ENCODE results near the gene TSPAN11. TPM values are rescaled to one million over a fixed set of nuclear protein-coding genes. Genes with fewer than 3 reads are reported as not detected.

TSPAN11 gene
- total RNA-seq, 1 experiment from 2014 or later, result 4.6 TPM

DNA sequence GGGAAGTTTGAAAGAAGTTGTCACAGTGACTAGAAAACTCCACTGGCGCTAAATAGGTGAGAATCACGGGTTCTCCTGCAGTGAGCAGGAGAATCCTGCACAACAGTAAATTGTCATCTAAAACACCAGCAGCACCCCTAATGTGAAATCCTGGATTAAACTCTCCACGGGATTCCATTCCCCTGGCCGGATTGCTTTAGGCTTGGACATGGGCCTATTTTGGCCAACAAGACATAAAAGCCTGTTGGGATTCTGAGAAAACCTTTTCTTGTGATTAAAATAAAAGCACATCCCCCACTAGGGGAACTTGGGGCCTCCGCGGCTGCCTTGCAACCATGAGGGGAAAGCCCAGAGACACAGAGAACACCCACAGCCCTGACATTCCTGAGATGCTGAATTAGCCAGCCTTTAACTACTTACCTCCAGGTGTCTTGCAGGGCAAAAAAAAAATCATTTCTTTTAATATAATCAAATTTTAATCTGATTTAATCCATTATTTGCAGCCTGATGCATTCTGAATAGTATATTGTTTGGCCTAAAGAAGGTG lies 21.0 kb upstream of the TSPAN11 start (continued):
- TF ChIP-seq, protein P1, sequence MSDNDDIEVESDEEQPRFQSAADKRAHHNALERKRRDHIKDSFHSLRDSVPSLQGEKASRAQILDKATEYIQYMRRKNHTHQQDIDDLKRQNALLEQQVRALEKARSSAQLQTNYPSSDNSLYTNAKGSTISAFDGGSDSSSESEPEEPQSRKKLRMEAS (CRISPR knock-in tag; IDR thresholded peaks at IDR 0.05), result no peak
- TF ChIP-seq IRF2 (CRISPR knock-in tag; IDR thresholded peaks at IDR 0.05; ENCODE audit: borderline replicate concordance, low read depth) (no peak), TCF7 (CRISPR knock-in tag; IDR thresholded peaks at IDR 0.05; ENCODE audit: low read depth) (no peak), JUN (CRISPR knock-in tag; IDR thresholded peaks at IDR 0.05) (no peak), ZBTB21 (CRISPR knock-in tag; IDR thresholded peaks at IDR 0.05; ENCODE audit: borderline replicate concordance) (no peak), ZNF219 (CRISPR knock-in tag; IDR thresholded peaks at IDR 0.05; ENCODE audit: borderline replicate concordance) (no peak)
- TF ChIP-seq, protein P2, sequence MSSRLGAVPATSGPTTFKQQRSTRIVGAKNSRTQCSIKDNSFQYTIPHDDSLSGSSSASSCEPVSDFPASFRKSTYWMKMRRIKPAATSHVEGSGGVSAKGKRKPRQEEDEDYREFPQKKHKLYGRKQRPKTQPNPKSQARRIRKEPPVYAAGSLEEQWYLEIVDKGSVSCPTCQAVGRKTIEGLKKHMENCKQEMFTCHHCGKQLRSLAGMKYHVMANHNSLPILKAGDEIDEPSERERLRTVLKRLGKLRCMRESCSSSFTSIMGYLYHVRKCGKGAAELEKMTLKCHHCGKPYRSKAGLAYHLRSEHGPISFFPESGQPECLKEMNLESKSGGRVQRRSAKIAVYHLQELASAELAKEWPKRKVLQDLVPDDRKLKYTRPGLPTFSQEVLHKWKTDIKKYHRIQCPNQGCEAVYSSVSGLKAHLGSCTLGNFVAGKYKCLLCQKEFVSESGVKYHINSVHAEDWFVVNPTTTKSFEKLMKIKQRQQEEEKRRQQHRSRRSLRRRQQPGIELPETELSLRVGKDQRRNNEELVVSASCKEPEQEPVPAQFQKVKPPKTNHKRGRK (CRISPR knock-in tag; IDR thresholded peaks at IDR 0.05; ENCODE audit: borderline replicate concordance), result no peak
- TF ChIP-seq, protein P3, sequence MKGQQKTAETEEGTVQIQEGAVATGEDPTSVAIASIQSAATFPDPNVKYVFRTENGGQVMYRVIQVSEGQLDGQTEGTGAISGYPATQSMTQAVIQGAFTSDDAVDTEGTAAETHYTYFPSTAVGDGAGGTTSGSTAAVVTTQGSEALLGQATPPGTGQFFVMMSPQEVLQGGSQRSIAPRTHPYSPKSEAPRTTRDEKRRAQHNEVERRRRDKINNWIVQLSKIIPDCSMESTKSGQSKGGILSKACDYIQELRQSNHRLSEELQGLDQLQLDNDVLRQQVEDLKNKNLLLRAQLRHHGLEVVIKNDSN (CRISPR knock-in tag; IDR thresholded peaks at IDR 0.05), result no peak
- TF ChIP-seq, protein P4, sequence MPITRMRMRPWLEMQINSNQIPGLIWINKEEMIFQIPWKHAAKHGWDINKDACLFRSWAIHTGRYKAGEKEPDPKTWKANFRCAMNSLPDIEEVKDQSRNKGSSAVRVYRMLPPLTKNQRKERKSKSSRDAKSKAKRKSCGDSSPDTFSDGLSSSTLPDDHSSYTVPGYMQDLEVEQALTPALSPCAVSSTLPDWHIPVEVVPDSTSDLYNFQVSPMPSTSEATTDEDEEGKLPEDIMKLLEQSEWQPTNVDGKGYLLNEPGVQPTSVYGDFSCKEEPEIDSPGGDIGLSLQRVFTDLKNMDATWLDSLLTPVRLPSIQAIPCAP (CRISPR knock-in tag; IDR thresholded peaks at IDR 0.05), result no peak
- TF ChIP-seq, protein P5, sequence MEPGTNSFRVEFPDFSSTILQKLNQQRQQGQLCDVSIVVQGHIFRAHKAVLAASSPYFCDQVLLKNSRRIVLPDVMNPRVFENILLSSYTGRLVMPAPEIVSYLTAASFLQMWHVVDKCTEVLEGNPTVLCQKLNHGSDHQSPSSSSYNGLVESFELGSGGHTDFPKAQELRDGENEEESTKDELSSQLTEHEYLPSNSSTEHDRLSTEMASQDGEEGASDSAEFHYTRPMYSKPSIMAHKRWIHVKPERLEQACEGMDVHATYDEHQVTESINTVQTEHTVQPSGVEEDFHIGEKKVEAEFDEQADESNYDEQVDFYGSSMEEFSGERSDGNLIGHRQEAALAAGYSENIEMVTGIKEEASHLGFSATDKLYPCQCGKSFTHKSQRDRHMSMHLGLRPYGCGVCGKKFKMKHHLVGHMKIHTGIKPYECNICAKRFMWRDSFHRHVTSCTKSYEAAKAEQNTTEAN (CRISPR knock-in tag; IDR thresholded peaks at IDR 0.05), result no peak
- TF ChIP-seq, protein P6, sequence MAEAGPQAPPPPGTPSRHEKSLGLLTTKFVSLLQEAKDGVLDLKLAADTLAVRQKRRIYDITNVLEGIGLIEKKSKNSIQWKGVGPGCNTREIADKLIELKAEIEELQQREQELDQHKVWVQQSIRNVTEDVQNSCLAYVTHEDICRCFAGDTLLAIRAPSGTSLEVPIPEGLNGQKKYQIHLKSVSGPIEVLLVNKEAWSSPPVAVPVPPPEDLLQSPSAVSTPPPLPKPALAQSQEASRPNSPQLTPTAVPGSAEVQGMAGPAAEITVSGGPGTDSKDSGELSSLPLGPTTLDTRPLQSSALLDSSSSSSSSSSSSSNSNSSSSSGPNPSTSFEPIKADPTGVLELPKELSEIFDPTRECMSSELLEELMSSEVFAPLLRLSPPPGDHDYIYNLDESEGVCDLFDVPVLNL (CRISPR knock-in tag; IDR thresholded peaks at IDR 0.05; ENCODE audit: borderline replicate concordance, low read depth), result no peak

DNA sequence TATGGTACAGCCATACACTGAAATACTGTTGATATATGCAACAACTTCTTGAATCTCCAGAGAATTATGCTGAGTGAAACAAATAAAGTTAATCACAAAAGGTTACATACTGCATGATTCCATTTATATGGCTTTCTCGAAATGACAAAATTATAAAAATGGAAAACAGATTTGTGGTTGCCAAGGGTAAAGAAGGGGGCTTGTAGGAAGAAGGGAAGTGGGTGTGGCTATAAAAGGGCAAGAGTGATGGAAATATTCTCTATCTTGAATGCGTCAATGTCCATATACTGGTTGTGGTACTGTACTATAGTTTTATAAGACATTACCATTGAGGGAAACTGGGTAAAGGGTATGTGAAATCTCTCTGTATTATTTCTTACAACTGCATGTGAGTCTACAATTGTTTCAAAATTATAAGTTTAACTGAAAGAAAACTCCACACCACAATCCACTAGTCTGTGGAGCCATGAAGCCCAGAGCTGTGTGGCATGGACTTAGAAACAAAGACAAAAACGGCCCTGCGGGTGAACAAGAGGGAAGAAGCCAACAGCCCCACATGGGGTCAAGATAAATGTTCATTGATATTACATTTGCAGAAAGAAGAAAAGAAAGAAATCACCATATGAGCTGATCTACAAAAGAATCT lies 18.3 kb upstream of the TSPAN11 start:
- no peak for DNase-seq (ENCODE audit: low spot score)
- peaks cover 2% of the 10 kb centered on the region; the same call in 1 of the 2 replicates for H3K27me3 Mint-ChIP-seq (ENCODE audit: low read depth)
- peaks cover 9% of the 10 kb centered on the region for H3K9me3 Mint-ChIP-seq
- H3K36me3 Mint-ChIP-seq, result 0 out of 2 replicates have a peak, but pooled peaks cover 6% of the 10 kb centered on the region
- POLR2A ChIA-PET, result no interaction called here
- ATAC-seq, result no peak
- H3K4me3 Mint-ChIP-seq, result no peak overlapping the region
- H3K27ac Mint-ChIP-seq, result no peak overlapping the region
- CTCF ChIA-PET, result interaction anchor here (0.9 kb wide), 1 partner anchor 78 kb away, joined by 3 read pairs; no protein-coding TSS in a partner anchor
- peaks cover 30% of the 10 kb centered on the region for H3K4me1 Mint-ChIP-seq
- TF ChIP-seq TCF7 (CRISPR knock-in tag; IDR thresholded peaks at IDR 0.05; ENCODE audit: low read depth) (no peak), ZNF317 (CRISPR knock-in tag; IDR thresholded peaks at IDR 0.05; ENCODE audit: borderline replicate concordance, low read depth) (no peak), GABPB1 (CRISPR knock-in tag; IDR thresholded peaks at IDR 0.05) (no peak), NR1H2 (CRISPR knock-in tag; IDR thresholded peaks at IDR 0.05) (no peak), GRHL2 (CRISPR knock-in tag; IDR thresholded peaks at IDR 0.05; ENCODE audit: insufficient replicate concordance, severe bottlenecking) (no peak), FOXP1 (CRISPR knock-in tag; IDR thresholded peaks at IDR 0.05; ENCODE audit: borderline replicate concordance) (no peak), SP1 (CRISPR knock-in tag; conservative IDR thresholded peaks at IDR 0.05) (no peak), ELF4 (CRISPR knock-in tag; IDR thresholded peaks at IDR 0.05; ENCODE audit: low read depth) (no peak)
- TF ChIP-seq, protein P4 (CRISPR knock-in tag; IDR thresholded peaks at IDR 0.05), result no peak
- TF ChIP-seq, protein P7, sequence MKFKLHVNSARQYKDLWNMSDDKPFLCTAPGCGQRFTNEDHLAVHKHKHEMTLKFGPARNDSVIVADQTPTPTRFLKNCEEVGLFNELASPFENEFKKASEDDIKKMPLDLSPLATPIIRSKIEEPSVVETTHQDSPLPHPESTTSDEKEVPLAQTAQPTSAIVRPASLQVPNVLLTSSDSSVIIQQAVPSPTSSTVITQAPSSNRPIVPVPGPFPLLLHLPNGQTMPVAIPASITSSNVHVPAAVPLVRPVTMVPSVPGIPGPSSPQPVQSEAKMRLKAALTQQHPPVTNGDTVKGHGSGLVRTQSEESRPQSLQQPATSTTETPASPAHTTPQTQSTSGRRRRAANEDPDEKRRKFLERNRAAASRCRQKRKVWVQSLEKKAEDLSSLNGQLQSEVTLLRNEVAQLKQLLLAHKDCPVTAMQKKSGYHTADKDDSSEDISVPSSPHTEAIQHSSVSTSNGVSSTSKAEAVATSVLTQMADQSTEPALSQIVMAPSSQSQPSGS (CRISPR knock-in tag; IDR thresholded peaks at IDR 0.05; ENCODE audit: borderline replicate concordance, low read depth), result no peak
- TF ChIP-seq, protein P8, sequence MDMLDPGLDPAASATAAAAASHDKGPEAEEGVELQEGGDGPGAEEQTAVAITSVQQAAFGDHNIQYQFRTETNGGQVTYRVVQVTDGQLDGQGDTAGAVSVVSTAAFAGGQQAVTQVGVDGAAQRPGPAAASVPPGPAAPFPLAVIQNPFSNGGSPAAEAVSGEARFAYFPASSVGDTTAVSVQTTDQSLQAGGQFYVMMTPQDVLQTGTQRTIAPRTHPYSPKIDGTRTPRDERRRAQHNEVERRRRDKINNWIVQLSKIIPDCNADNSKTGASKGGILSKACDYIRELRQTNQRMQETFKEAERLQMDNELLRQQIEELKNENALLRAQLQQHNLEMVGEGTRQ (CRISPR knock-in tag; IDR thresholded peaks at IDR 0.05), result no peak
- TF ChIP-seq, protein P9, sequence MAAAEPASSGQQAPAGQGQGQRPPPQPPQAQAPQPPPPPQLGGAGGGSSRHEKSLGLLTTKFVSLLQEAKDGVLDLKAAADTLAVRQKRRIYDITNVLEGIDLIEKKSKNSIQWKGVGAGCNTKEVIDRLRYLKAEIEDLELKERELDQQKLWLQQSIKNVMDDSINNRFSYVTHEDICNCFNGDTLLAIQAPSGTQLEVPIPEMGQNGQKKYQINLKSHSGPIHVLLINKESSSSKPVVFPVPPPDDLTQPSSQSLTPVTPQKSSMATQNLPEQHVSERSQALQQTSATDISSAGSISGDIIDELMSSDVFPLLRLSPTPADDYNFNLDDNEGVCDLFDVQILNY (CRISPR knock-in tag; IDR thresholded peaks at IDR 0.05), result no peak
- TF ChIP-seq, protein P5 (CRISPR knock-in tag; IDR thresholded peaks at IDR 0.05), result no peak
